Neural cell (in vitro differentiated cells): Measurements from ENCODE around the gene BTN2A1.

ENCODE experiments used
- RAD21 ChIP-seq: fragments of 450-650 bp; conservative IDR thresholded peaks from 2 replicates; pipeline ENCODE4 v1.6.1; 2014; ENCODE audit warnings: antibody characterized with exemption, mild to moderate bottlenecking, moderate library complexity
- TF ChIP-seq, protein P1 (sequence below): fragments of 450-650 bp; IDR thresholded peaks from 2 replicates; pipeline ENCODE4 v1.5.1; 2014; ENCODE audit warnings: antibody characterized with exemption, mild to moderate bottlenecking, moderate library complexity; ENCODE audit not compliant: poor library complexity, severe bottlenecking

DNA sequence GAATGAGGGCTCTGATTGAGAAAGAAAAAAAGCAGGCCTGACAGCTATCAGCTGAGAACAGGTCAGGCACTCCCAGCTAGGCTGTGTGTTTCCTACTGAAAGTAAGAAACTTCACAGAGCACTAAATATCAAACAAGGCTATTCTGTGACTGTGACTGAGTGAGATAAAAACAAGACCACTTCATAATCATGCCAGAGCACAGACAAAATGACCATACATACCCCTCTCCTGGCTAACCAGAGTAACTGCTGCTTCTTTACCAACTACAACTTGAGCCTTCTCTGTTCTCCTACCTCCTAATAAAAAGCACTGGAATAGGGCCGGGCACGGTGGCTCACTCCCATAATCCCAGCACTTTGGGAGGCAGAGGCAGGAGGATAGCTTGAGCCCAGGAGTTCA lies 35.5 kb downstream of the BTN2A1 start:
- TF ChIP-seq, protein P1, sequence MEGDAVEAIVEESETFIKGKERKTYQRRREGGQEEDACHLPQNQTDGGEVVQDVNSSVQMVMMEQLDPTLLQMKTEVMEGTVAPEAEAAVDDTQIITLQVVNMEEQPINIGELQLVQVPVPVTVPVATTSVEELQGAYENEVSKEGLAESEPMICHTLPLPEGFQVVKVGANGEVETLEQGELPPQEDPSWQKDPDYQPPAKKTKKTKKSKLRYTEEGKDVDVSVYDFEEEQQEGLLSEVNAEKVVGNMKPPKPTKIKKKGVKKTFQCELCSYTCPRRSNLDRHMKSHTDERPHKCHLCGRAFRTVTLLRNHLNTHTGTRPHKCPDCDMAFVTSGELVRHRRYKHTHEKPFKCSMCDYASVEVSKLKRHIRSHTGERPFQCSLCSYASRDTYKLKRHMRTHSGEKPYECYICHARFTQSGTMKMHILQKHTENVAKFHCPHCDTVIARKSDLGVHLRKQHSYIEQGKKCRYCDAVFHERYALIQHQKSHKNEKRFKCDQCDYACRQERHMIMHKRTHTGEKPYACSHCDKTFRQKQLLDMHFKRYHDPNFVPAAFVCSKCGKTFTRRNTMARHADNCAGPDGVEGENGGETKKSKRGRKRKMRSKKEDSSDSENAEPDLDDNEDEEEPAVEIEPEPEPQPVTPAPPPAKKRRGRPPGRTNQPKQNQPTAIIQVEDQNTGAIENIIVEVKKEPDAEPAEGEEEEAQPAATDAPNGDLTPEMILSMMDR, result no peak
- TF ChIP-seq RAD21, result no peak
